ENCODE results near the gene URB1. TPM values are rescaled to one million over a fixed set of nuclear protein-coding genes. Genes with fewer than 3 reads are reported as not detected.

URB1 gene
- total and polyA plus RNA-seq, 11 donors = 4.6 to 26.0 (median 11.1) TPM

GRCh38 chr21:32298148-32298559, 94.7 kb downstream of the URB1 start:
- Histone ChIP-seq H3K4me3 (no peak overlapping the region), H3K4me1 (no peaks in the 10 kb centered on the region), H3K27me3 (no peaks in the 10 kb centered on the region), H3K36me3 (no peaks in the 10 kb centered on the region), H3K27ac (no peak overlapping the region), H3K9me3 (no peaks in the 10 kb centered on the region)
- WGBS, 4 donors = 81 to 90% (median 82%) methylated on average over 6 of the region's 6 CpGs
- intact Hi-C loops (cut with DNase I) = no loop called here
- peak in 2 of 4 donors; percentile 59 to 76 for ATAC-seq
- TF ChIP-seq POLR2A (IDR thresholded peaks at IDR 0.05) (no peak), CTCF (IDR thresholded peaks at IDR 0.05) (no peak)
- DNase-seq = no peak

- Histone ChIP-seq H3K27ac (no peak overlapping the region), H3K4me1 (no peaks in the 10 kb centered on the region), H3K36me3 (no peaks in the 10 kb centered on the region), H3K4me3 (no peak overlapping the region), H3K27me3 (no peaks in the 10 kb centered on the region), H3K9me3 (no peaks in the 10 kb centered on the region)
- no peak for TF ChIP-seq POLR2A (IDR thresholded peaks at IDR 0.05)
- no peak for TF ChIP-seq CTCF (IDR thresholded peaks at IDR 0.05)
- WGBS, 4 donors = 92 to 95% (median 94%) methylated on average over 7 of the region's 7 CpGs
- ATAC-seq (no peak), DNase-seq (no peak)
- intact Hi-C loops (cut with DNase I) = no loop called here
Measured at GRCh38 chr21:32297449-32297848, 95.4 kb downstream of the URB1 start.

GRCh38 chr21:32285476-32285875, 107.3 kb downstream of the URB1 start:
- H3K9me3 ChIP-seq = peaks cover 0 to 8% (median 0%) of the 10 kb centered on the region in 12 donors
- H3K36me3 ChIP-seq = no peaks in the 10 kb centered on the region
- H3K4me3 ChIP-seq = no peak overlapping the region
- TF ChIP-seq CTCF (IDR thresholded peaks at IDR 0.05) (no peak), POLR2A (IDR thresholded peaks at IDR 0.05) (no peak)
- H3K4me1 ChIP-seq = no peaks in the 10 kb centered on the region
- WGBS, 4 donors = 90 to 96% (median 96%) methylated on average over 4 of the region's 4 CpGs
- no peak for ATAC-seq
- intact Hi-C loops (cut with DNase I) = no loop called here
- H3K27ac ChIP-seq = no peak overlapping the region
- no peaks in the 10 kb centered on the region for H3K27me3 ChIP-seq
- no peak for DNase-seq

- H3K36me3 ChIP-seq = no peaks in the 10 kb centered on the region
- H3K27me3 ChIP-seq = no peaks in the 10 kb centered on the region
- no peak overlapping the region for H3K27ac ChIP-seq
- no peaks in the 10 kb centered on the region for H3K9me3 ChIP-seq
- no peak overlapping the region for H3K4me3 ChIP-seq
- WGBS, 4 donors = 78 to 82% (median 82%) methylated on average over 6 of the region's 6 CpGs
- intact Hi-C loops (cut with DNase I) = loop anchor here in 1 of 10 donors (5.0 kb wide), 2 partner anchors 44 to 109 kb away; partner anchors contain the start of gene URB1
- ATAC-seq (no peak), DNase-seq (no peak)
- no peak for TF ChIP-seq CTCF (IDR thresholded peaks at IDR 0.05)
- no peak for TF ChIP-seq POLR2A (IDR thresholded peaks at IDR 0.05)
- peaks cover 7 to 18% (median 13%) of the 10 kb centered on the region in 12 donors for H3K4me1 ChIP-seq
Measured at GRCh38 chr21:32282992-32283391, 109.8 kb downstream of the URB1 start.

All from heart left ventricle (tissue), 16 donors.